Smooth muscle cell (in vitro differentiated cells): ENCODE data around the gene UNC5C. TPM values are rescaled to one million over a fixed set of nuclear protein-coding genes. Genes with fewer than 3 reads are reported as not detected.

Experiments
- DNase-seq: peaks from one replicate; lab custom pipeline; 2025; ENCODE audit not compliant: unreplicated experiment; lab: John Stamatoyannopoulos, UW
- H2AFZ ChIP-seq: fragments of 200-600 bp; sonication (generic); 2 replicates; pipeline ENCODE4 v1.6.0; 2016; ENCODE audit warnings: antibody characterized with exemption, low read depth, mild to moderate bottlenecking
- H3F3A ChIP-seq: fragments of 200-600 bp; sonication (generic); 2 replicates; pipeline ENCODE4 v1.6.0; 2017; ENCODE audit warnings: antibody characterized with exemption, low read depth
- H3K27ac ChIP-seq: fragments of 200-600 bp; sonication (generic); 2 replicates; pipeline ENCODE4 v1.5.1; 2016; ENCODE audit warnings: low read depth, mild to moderate bottlenecking
- H3K27me3 ChIP-seq: fragments of 200-600 bp; sonication (generic); 2 replicates; pipeline ENCODE4 v1.6.1; 2016; ENCODE audit warnings: low read depth, mild to moderate bottlenecking
- H3K36me3 ChIP-seq: fragments of 200-600 bp; sonication (generic); 2 replicates; pipeline ENCODE4 v1.5.1; 2016; ENCODE audit warnings: low read depth
- H3K4me1 ChIP-seq: fragments of 200-600 bp; sonication (generic); 2 replicates; pipeline ENCODE4 v1.5.1; 2016; ENCODE audit warnings: low read depth
- H3K4me2 ChIP-seq: fragments of 200-600 bp; sonication (generic); 2 replicates; pipeline ENCODE4 v1.6.0; 2016; ENCODE audit warnings: mild to moderate bottlenecking
- H3K4me3 ChIP-seq: fragments of 200-600 bp; sonication (generic); 2 replicates; pipeline ENCODE4 v1.5.1; 2016; ENCODE audit warnings: mild to moderate bottlenecking
- H3K79me2 ChIP-seq: fragments of 200-600 bp; sonication (generic); 2 replicates; pipeline ENCODE4 v1.6.0; 2016; ENCODE audit warnings: low read depth, mild to moderate bottlenecking
- H3K9ac ChIP-seq: fragments of 200-600 bp; sonication (generic); 2 replicates; pipeline ENCODE4 v1.6.0; 2016; ENCODE audit warnings: low read depth
- H3K9me3 ChIP-seq: fragments of 200-600 bp; sonication (generic); replicated peaks from 2 replicates; pipeline ENCODE4 v1.5.1; 2016; ENCODE audit warnings: low read depth
- H4K20me1 ChIP-seq: fragments of 200-600 bp; sonication (generic); 2 replicates; pipeline ENCODE4 v1.6.0; 2016; ENCODE audit warnings: low read depth
- WGBS: methylation state at CpG from one replicate; pipeline ENCODE4 v1.1.7; 2016; ENCODE audit warnings: low lambda C conversion rate; 5-methylcytosine and 5-hydroxymethylcytosine counted together
- polyA plus RNA-seq: library from polyadenylated mRNA; unstranded; fragments of >200 nt; fragmentation: Nextera tagmentation; extraction: Ambion mirVana; gene quantifications from 2 replicates; pipeline ENCODE4 v1.2.1, GENCODE V29; 2016
- total RNA-seq: library from RNA; depleted of rRNA; stranded (reverse); fragments of >200 nt; gene quantifications from 2 replicates; pipeline ENCODE4 v1.2.3, GENCODE V29; 2014
- TF ChIP-seq, protein P1 (sequence below): fragments of 200-600 bp; sonication (generic); IDR thresholded peaks from 2 replicates; pipeline ENCODE4 v1.5.1; 2017; ENCODE audit warnings: borderline replicate concordance, mild to moderate bottlenecking, antibody characterized with exemption; ENCODE audit not compliant: insufficient read depth, poor library complexity, severe bottlenecking

The UNC5C gene
- total and polyA plus RNA-seq, 2 experiments from 2014 or later: 2.0 to 15.6 TPM

GRCh38 chr4:95560774-95561173 is 12.0 kb upstream of the UNC5C start:
- no peak overlapping the region for H3K4me2 ChIP-seq
- no peaks in the 10 kb centered on the region for H3K36me3 ChIP-seq
- no peaks in the 10 kb centered on the region for H3K27me3 ChIP-seq
- H3K4me1 ChIP-seq: no peaks in the 10 kb centered on the region
- no peak overlapping the region for H3K9ac ChIP-seq
- H3K79me2 ChIP-seq: no peaks in the 10 kb centered on the region
- no peak overlapping the region for H2AFZ ChIP-seq
- no peaks in the 10 kb centered on the region for H3K9me3 ChIP-seq
- no peak for DNase-seq
- no peak overlapping the region for H3K4me3 ChIP-seq
- H3K27ac ChIP-seq: no peak overlapping the region
- WGBS: 90% methylated on average over 1 of the region's 1 CpG
- TF ChIP-seq, protein P1, sequence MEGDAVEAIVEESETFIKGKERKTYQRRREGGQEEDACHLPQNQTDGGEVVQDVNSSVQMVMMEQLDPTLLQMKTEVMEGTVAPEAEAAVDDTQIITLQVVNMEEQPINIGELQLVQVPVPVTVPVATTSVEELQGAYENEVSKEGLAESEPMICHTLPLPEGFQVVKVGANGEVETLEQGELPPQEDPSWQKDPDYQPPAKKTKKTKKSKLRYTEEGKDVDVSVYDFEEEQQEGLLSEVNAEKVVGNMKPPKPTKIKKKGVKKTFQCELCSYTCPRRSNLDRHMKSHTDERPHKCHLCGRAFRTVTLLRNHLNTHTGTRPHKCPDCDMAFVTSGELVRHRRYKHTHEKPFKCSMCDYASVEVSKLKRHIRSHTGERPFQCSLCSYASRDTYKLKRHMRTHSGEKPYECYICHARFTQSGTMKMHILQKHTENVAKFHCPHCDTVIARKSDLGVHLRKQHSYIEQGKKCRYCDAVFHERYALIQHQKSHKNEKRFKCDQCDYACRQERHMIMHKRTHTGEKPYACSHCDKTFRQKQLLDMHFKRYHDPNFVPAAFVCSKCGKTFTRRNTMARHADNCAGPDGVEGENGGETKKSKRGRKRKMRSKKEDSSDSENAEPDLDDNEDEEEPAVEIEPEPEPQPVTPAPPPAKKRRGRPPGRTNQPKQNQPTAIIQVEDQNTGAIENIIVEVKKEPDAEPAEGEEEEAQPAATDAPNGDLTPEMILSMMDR: no peak
- H4K20me1 ChIP-seq: no peaks in the 10 kb centered on the region
- H3F3A ChIP-seq: no peaks in the 10 kb centered on the region

DNA sequence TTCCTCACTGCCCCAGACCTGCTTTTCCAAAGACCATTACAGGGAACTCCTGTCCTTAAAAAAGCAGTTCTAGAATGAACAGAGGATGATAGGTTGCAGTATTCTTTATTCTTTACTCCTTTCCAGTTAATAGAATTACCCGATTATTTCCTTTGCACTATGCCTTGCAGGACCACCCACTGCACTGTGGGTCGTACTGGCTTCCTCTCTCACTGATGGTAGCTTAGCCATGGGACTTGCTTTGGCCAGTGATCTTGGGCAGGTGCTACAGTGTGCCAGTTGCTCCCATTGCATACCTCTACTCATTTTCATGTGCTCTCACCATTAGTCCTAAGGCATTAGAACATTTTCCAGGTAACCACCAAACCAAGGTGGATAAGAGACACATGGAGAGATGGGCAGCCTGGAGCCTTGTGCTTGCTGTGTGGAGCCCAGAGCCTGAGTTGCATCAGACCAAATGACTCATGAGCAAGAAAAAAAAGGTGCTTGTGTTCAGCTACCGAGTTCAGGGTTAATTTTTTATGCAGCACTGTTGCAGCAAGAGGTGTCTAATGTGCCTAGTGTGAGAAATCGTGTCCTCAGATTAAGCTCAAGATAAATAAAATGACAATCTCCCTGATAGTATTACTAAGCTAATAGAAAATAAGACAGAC is 7.6 kb upstream of the UNC5C start:
- Histone ChIP-seq H3K79me2 (no peaks in the 10 kb centered on the region), H4K20me1 (no peaks in the 10 kb centered on the region), H3F3A (no peaks in the 10 kb centered on the region), H3K9me3 (no peaks in the 10 kb centered on the region), H3K4me1 (no peaks in the 10 kb centered on the region), H3K27ac (no peak overlapping the region), H3K36me3 (no peaks in the 10 kb centered on the region), H3K9ac (no peak overlapping the region), H3K27me3 (no peaks in the 10 kb centered on the region), H3K4me3 (no peak overlapping the region), H3K4me2 (no peak overlapping the region), H2AFZ (peak overlapping the region; percentile 30)
- TF ChIP-seq, protein P1: no peak
- DNase-seq: no peak
- WGBS: 61% methylated on average over 4 of the region's 4 CpGs

DNA sequence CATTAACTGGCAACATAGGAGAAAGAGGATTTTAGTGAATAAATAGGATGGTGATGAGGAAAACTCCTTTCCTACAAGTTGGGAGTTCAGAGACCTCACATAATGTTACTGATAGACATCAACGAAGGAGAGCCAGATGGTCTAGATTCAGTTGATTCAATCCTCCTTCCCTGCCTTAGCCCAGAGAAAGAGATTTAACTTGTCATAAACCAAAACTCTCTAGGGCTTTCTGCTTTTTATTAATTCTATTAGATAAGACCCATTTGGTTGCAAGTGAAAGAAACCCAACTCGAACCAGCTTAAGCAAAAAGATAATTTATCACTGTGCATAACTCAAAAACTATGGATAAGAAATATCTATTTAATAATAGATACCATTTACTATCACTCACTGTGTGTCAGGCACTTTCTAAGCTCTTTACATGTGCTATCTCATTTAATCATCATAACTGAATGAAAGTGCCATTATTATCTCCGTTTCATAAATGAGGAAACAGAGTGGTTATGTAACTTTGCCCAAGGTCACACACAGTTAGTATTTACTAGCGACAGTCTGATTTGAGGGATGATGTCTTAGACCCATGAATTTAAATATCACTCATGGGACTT is 4.3 kb upstream of the UNC5C start:
- no peaks in the 10 kb centered on the region for H3K36me3 ChIP-seq
- H3K9me3 ChIP-seq: no peaks in the 10 kb centered on the region
- H3K9ac ChIP-seq: no peak overlapping the region
- H3K4me1 ChIP-seq: peaks cover 7% of the 10 kb centered on the region
- H2AFZ ChIP-seq: no peak overlapping the region
- no peaks in the 10 kb centered on the region for H4K20me1 ChIP-seq
- peaks cover 26% of the 10 kb centered on the region for H3K79me2 ChIP-seq
- H3K27me3 ChIP-seq: no peaks in the 10 kb centered on the region
- H3K4me3 ChIP-seq: no peak overlapping the region
- TF ChIP-seq, protein P1: no peak
- H3F3A ChIP-seq: peaks cover 9% of the 10 kb centered on the region
- DNase-seq: no peak
- no peak overlapping the region for H3K4me2 ChIP-seq
- WGBS: 62% methylated on average over 4 of the region's 4 CpGs
- no peak overlapping the region for H3K27ac ChIP-seq

DNA sequence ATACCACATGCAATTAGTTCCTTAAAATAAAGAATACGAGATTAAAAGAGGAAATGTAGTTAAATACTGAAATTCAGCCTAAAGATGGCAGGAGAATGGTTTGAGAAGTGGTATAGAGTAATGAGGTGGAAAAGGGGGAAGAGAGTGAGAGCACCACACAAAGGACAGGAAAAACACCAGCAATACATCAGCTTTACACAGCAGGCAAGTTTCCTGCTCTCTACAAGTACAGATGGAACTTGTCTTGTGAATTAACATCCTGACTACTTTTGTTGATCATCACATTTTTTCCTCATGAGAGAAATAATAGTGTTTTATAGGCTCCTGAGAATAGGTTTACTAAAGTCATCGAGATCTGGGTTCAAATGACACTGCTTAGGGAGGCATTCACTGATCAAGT is 2.9 kb upstream of the UNC5C start:
- no peaks in the 10 kb centered on the region for H4K20me1 ChIP-seq
- TF ChIP-seq, protein P1: no peak
- 98% methylated on average over 2 of the region's 2 CpGs for WGBS
- H3K27me3 ChIP-seq: no peaks in the 10 kb centered on the region
- H3K36me3 ChIP-seq: no peaks in the 10 kb centered on the region
- no peak overlapping the region for H3K4me3 ChIP-seq
- no peak overlapping the region for H2AFZ ChIP-seq
- H3F3A ChIP-seq: peaks cover 9% of the 10 kb centered on the region
- H3K4me1 ChIP-seq: peaks cover 12% of the 10 kb centered on the region
- no peak for DNase-seq
- no peak overlapping the region for H3K4me2 ChIP-seq
- H3K79me2 ChIP-seq: peaks cover 40% of the 10 kb centered on the region
- no peaks in the 10 kb centered on the region for H3K9me3 ChIP-seq
- H3K9ac ChIP-seq: no peak overlapping the region
- H3K27ac ChIP-seq: no peak overlapping the region
